Trophoblast cell (in vitro differentiated cells and primary cell): Measurements from ENCODE around the gene CDCA3.
"Not testable (repeated sequence)": the region's sequence is repeated elsewhere in the genome, so short reads cannot be mapped to it uniquely, and the experiment has no call there.

ENCODE experiments used
- DNase-seq, 2 donors: peaks; one replicate each; pipeline ENCODE4 v3.0.0-alpha.2; 2016
- H2AFZ ChIP-seq: 2 replicates; pipeline ENCODE4 v1.6.1; 2013; ENCODE audit warnings: low read length, moderate library complexity, mild to moderate bottlenecking; ENCODE audit not compliant: insufficient read depth, poor library complexity
- H2AK5ac ChIP-seq: 2 replicates; pipeline ENCODE4 v1.6.1; 2013; ENCODE audit warnings: mild to moderate bottlenecking, low read length
- H2BK120ac ChIP-seq: 2 replicates; pipeline ENCODE4 v1.6.1; 2013; ENCODE audit warnings: low read length, mild to moderate bottlenecking, moderate library complexity; ENCODE audit not compliant: insufficient read depth, poor library complexity
- H2BK12ac ChIP-seq: 2 replicates; pipeline ENCODE4 v1.6.1; 2013; ENCODE audit warnings: mild to moderate bottlenecking, low read length, moderate library complexity
- H2BK5ac ChIP-seq: 2 replicates; pipeline ENCODE4 v1.6.1; 2013; ENCODE audit warnings: low read length, low read depth, moderate library complexity, mild to moderate bottlenecking; ENCODE audit not compliant: poor library complexity
- H3K14ac ChIP-seq: 2 replicates; pipeline ENCODE4 v1.6.1; 2013; ENCODE audit warnings: mild to moderate bottlenecking, low read length
- H3K18ac ChIP-seq: 2 replicates; pipeline ENCODE4 v1.6.1; 2013; ENCODE audit warnings: mild to moderate bottlenecking, low read length
- H3K23ac ChIP-seq: 2 replicates; pipeline ENCODE4 v1.6.1; 2013; ENCODE audit warnings: low read length
- H3K27ac ChIP-seq: 2 replicates; pipeline ENCODE4 v1.5.1; 2013; ENCODE audit warnings: low read depth, mild to moderate bottlenecking, inconsistent platforms, low read length, moderate library complexity
- H3K27me3 ChIP-seq: 2 replicates; pipeline ENCODE4 v1.6.1; 2013; ENCODE audit warnings: inconsistent platforms, mild to moderate bottlenecking, low read length, moderate library complexity; ENCODE audit not compliant: insufficient read depth
- H3K36me3 ChIP-seq, 2 experiments: 1 replicate in 1 of 2; 2 replicates in 1 of 2; pipeline ENCODE4 v1.6.1; 2013; ENCODE audit warnings: low read length in 2 of 2, mild to moderate bottlenecking in 2 of 2, moderate library complexity in 1 of 2; ENCODE audit not compliant: insufficient read depth in 2 of 2, control insufficient read depth in 1 of 2
- H3K4ac ChIP-seq: 2 replicates; pipeline ENCODE4 v1.6.1; 2013; ENCODE audit warnings: low read depth, mild to moderate bottlenecking, low read length, moderate library complexity
- H3K4me1 ChIP-seq, 2 experiments: 1 replicate in 1 of 2; 2 replicates in 1 of 2; pipeline ENCODE4 v1.6.1; 2013; ENCODE audit warnings: low read length in 2 of 2, mild to moderate bottlenecking in 2 of 2, moderate library complexity in 1 of 2; ENCODE audit not compliant: insufficient read depth in 2 of 2, control insufficient read depth in 1 of 2
- H3K4me2 ChIP-seq: 2 replicates; pipeline ENCODE4 v1.6.1; 2013; ENCODE audit warnings: inconsistent platforms, mild to moderate bottlenecking, low read length, moderate library complexity
- H3K4me3 ChIP-seq: 2 replicates; pipeline ENCODE4 v1.5.1; 2013; ENCODE audit warnings: mild to moderate bottlenecking, low read depth, low read length, inconsistent platforms
- H3K79me1 ChIP-seq: one replicate; pipeline ENCODE4 v1.6.1; 2013; ENCODE audit warnings: low read length
- H3K79me2 ChIP-seq: 2 replicates; pipeline ENCODE4 v1.6.1; 2013; ENCODE audit warnings: low read length, mild to moderate bottlenecking; ENCODE audit not compliant: control insufficient read depth, insufficient read depth, poor library complexity
- H3K9ac ChIP-seq: 2 replicates; pipeline ENCODE4 v1.6.1; 2013; ENCODE audit warnings: mild to moderate bottlenecking, low read length
- H3K9me3 ChIP-seq: 2 replicates; pipeline ENCODE4 v1.6.1; 2013; ENCODE audit warnings: low read depth, mild to moderate bottlenecking, control low read depth, inconsistent platforms, low read length; ENCODE audit not compliant: insufficient read depth
- H4K12ac ChIP-seq: 2 replicates; pipeline ENCODE4 v1.6.1; 2013; ENCODE audit warnings: low read depth, mild to moderate bottlenecking, low read length, moderate library complexity
- H4K8ac ChIP-seq: 2 replicates; pipeline ENCODE4 v1.6.1; 2013; ENCODE audit warnings: low read depth, mild to moderate bottlenecking, low read length, moderate library complexity
- H4K91ac ChIP-seq: one replicate; pipeline ENCODE4 v1.6.1; 2013; ENCODE audit warnings: low read depth, mild to moderate bottlenecking, low read length, moderate library complexity
- WGBS: extraction: QIAGEN DNeasy Blood & Tissue Kit; methylation state at CpG from one replicate; pipeline ENCODE4 v1.1.7; 2013; ENCODE audit warnings: missing lambda C conversion rate; ENCODE audit not compliant: insufficient read length, insufficient coverage; ENCODE audit errors: extremely low coverage; 5-methylcytosine and 5-hydroxymethylcytosine counted together

The CDCA3 gene

DNA sequence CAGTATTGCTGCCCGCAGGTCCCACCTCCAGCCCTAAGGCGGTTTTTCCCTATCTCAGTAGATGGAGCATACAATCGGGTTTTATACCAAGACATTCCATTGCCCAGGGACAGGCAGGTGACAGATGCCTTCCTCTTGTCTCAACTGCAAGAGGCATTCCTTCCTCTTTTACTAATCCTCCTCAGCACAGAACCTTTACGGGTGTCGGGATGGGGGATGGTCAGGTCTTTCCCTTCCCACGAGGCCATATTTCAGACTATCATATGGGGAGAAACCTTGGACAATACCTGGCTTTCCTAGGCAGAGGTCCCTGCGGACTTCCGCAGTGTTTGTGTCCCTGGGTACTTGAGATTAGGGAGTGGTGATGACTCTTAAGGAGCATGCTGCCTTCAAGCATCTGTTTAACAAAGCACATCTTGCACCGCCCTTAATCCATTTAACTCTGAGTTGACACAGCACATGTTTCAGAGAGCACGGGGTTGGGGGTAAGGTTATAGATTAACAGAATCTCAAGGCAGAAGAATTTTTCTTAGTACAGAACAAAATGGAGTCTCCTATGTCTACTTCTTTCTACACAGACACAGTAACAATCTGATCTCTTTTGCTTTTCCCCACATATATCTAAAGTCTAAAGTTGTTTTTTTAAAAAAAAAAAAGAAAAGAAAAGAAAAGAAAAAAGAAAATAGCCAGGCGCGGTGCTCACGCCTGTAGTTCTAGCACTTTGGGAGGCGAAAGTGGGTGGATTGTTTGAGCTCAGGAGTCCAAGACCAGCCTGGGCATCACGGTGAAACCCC, 35.3 kb upstream of the CDCA3 start:
- H3K4me3 ChIP-seq, H3K18ac ChIP-seq, H3K27me3 ChIP-seq, H4K91ac ChIP-seq, H3K36me3 ChIP-seq, H3K14ac ChIP-seq, H2BK12ac ChIP-seq, H3K23ac ChIP-seq, H3K9me3 ChIP-seq, H3K4ac ChIP-seq, H3K79me1 ChIP-seq, H3K4me1 ChIP-seq, H4K12ac ChIP-seq, H3K27ac ChIP-seq, H4K8ac ChIP-seq, H2BK5ac ChIP-seq, H3K9ac ChIP-seq, H3K4me2 ChIP-seq, H2BK120ac ChIP-seq, H3K79me2 ChIP-seq, H2AFZ ChIP-seq, H2AK5ac ChIP-seq: not testable (repeated sequence)
- peak; percentile 42 to 57 for DNase-seq
- no CpG with 5 or more reads among the region's 15 CpGs for WGBS

DNA sequence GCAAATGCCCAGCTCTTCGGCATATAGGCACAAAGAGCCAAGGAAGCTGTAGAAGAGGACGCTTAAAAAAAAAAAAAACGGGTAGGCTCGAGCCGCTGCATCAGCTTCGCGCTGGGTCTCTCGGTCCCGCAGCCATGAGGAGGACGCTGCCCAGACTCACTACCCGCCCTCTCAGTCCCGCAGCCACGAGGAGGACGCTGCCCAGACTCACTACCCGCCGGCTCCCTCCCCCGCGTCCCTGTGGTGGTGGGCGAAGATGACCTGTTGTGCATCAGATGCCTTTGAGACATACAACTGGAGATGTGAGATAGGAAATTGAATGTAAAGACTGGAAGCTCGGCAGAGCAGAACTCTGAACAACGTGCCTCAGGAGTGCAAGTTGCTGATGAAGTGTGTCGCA, 33.5 kb upstream of the CDCA3 start:
- WGBS, result no CpG with 5 or more reads among the region's 22 CpGs

DNA sequence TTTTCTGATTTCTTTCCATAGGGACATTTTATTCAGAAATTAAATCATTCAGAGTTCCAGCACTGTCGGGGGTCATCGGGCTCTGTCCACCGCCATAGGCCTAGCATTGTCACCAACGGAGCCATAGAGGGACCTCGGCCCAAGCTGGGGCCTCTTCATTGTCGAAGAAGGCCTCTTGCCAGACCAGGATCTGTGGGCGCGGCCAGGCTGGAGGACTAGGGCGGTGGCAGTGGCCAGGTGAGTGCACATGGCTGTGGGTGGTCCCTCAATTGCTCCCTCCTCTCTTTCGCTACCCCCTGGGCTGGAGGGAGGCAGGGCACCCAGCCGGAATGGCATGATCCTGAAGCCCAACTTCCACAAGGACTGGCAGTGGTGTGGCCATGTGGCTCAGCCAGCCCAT, 32.6 kb upstream of the CDCA3 start:
- Histone ChIP-seq H3K4ac (no peak overlapping the region), H3K18ac (no peak overlapping the region), H3K23ac (no peak overlapping the region), H3K79me2 (no peaks in the 10 kb centered on the region), H2BK120ac (no peak overlapping the region), H4K8ac (no peak overlapping the region), H2AK5ac (no peak overlapping the region), H4K91ac (no peak overlapping the region), H4K12ac (no peak overlapping the region), H3K27ac (no peak overlapping the region), H2BK12ac (no peak overlapping the region), H3K79me1 (no peaks in the 10 kb centered on the region), H3K27me3 (no peaks in the 10 kb centered on the region), H2AFZ (no peak overlapping the region), H3K4me1 (peaks cover 2 to 5% of the 10 kb centered on the region in 2 experiments), H3K14ac (no peak overlapping the region), H3K4me2 (no peak overlapping the region), H3K9me3 (no peaks in the 10 kb centered on the region), H3K9ac (no peak overlapping the region), H3K4me3 (no peak overlapping the region), H2BK5ac (no peak overlapping the region), H3K36me3 (no peaks in the 10 kb centered on the region)
- DNase-seq, result no peak
- WGBS, result no CpG with 5 or more reads among the region's 11 CpGs

More for the DNA sequence above, 33.5 kb upstream of the CDCA3 start:
- H3K27me3 ChIP-seq, result no peaks in the 10 kb centered on the region
- H3K4me1 ChIP-seq, result peaks cover 2 to 5% of the 10 kb centered on the region in 2 experiments
- no peak overlapping the region for H2BK12ac ChIP-seq
- H2BK5ac ChIP-seq, result no peak overlapping the region
- H2AFZ ChIP-seq, result no peak overlapping the region
- H3K27ac ChIP-seq, result no peak overlapping the region
- no peak overlapping the region for H3K18ac ChIP-seq
- no peak overlapping the region for H3K4me2 ChIP-seq
- no peak overlapping the region for H4K91ac ChIP-seq
- H3K9ac ChIP-seq, result no peak overlapping the region
- H3K36me3 ChIP-seq, result no peaks in the 10 kb centered on the region
- H3K14ac ChIP-seq, result no peak overlapping the region
- no peak overlapping the region for H4K12ac ChIP-seq
- H3K79me1 ChIP-seq, result no peaks in the 10 kb centered on the region
- H4K8ac ChIP-seq, result no peak overlapping the region
- no peak overlapping the region for H3K23ac ChIP-seq
- H3K4ac ChIP-seq, result no peak overlapping the region
- H2AK5ac ChIP-seq, result no peak overlapping the region
- H3K9me3 ChIP-seq, result no peaks in the 10 kb centered on the region
- no peak overlapping the region for H3K4me3 ChIP-seq
- H3K79me2 ChIP-seq, result no peaks in the 10 kb centered on the region
- H2BK120ac ChIP-seq, result no peak overlapping the region
- DNase-seq, result no peak

DNA sequence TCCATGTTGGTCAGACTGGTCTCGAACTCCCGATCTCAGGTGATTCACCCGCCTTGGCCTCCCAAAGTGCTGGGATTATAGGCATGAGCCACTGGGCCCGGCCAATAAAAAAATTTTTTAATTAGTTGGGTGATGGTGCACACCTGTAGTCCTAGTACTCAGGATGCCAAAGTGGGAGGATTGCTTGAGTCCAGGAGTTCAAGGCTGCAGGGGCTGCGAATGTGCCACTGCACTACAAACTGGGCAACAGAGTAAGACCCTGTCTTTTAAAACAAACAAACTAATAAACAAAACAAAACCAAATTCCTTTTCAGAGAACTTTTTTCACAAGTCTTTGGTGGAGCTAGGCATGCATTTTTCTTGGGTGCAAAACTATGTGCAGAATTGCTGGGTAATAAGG, 32.2 kb upstream of the CDCA3 start:
- Histone ChIP-seq H2BK12ac (no peak overlapping the region), H2AK5ac (no peak overlapping the region), H3K4me2 (no peak overlapping the region), H3K23ac (no peak overlapping the region), H4K8ac (no peak overlapping the region), H3K9ac (no peak overlapping the region), H3K27me3 (no peaks in the 10 kb centered on the region), H3K9me3 (no peaks in the 10 kb centered on the region), H2BK120ac (no peak overlapping the region), H3K4me3 (no peak overlapping the region), H3K79me2 (no peaks in the 10 kb centered on the region), H2AFZ (no peak overlapping the region), H3K18ac (no peak overlapping the region), H3K27ac (no peak overlapping the region), H3K79me1 (no peaks in the 10 kb centered on the region), H3K4me1 (peaks cover 2 to 5% of the 10 kb centered on the region in 2 experiments), H3K14ac (no peak overlapping the region), H4K91ac (no peak overlapping the region), H3K4ac (no peak overlapping the region), H2BK5ac (no peak overlapping the region), H3K36me3 (no peaks in the 10 kb centered on the region), H4K12ac (no peak overlapping the region)
- peak in 1 of 2 donors; percentile 40 for DNase-seq
- no CpG with 5 or more reads among the region's 5 CpGs for WGBS
